Right lobe of liver (tissue), 6 donors: ENCODE results near the gene ROGDI. TPM values are rescaled to one million over a fixed set of nuclear protein-coding genes. Genes with fewer than 3 reads are reported as not detected.

Experiments
- ATAC-seq, 4 donors: fragments of 200-7000 bp; cut with Tn5 transposase; one replicate each; pipeline ENCODE4 v1.9.1; 2020; ENCODE audit warnings: mild to moderate bottlenecking in 4 of 4, moderate library complexity in 4 of 4
- DNase-seq, 3 donors: peaks; one replicate each; pipeline ENCODE4 v3.0.0-alpha.2; 2020
- H3K27ac ChIP-seq, 3 donors: fragments of 200-600 bp; one replicate each; pipeline ENCODE4 v1.8.0; 2022
- H3K27me3 ChIP-seq, 2 donors: fragments of 200-600 bp; one replicate each; pipeline ENCODE4 v1.8.0; 2022
- H3K36me3 ChIP-seq, 4 donors: fragments of 200-600 bp; sonication (generic) in 1 of 4; one replicate each; pipeline versions ENCODE4 v1.5.1 to v1.8.0; 2017 to 2022; ENCODE audit warnings: control low read depth in 1 of 4
- H3K4me1 ChIP-seq, 4 donors: fragments of 200-600 bp; sonication (generic) in 1 of 4; one replicate each; pipeline versions ENCODE4 v1.5.1 to v1.8.0; 2017 to 2022; ENCODE audit warnings: control low read depth in 1 of 4
- H3K4me3 ChIP-seq, 3 donors: fragments of 200-600 bp; one replicate each; pipeline ENCODE4 v1.8.0; 2022
- H3K9me3 ChIP-seq, 4 donors: fragments of 200-600 bp; sonication (generic) in 1 of 4; one replicate each; pipeline versions ENCODE4 v1.5.1 to v1.8.0; 2017 to 2022; ENCODE audit warnings: control low read depth in 1 of 4
- POLR2A ChIP-seq: fragments of 450-650 bp; IDR thresholded peaks from one replicate; pipeline ENCODE4 v1.6.1; 2017; ENCODE audit warnings: antibody characterized with exemption, mild to moderate bottlenecking
- WGBS: methylation state at CpG from one replicate; pipeline ENCODE4 v1.1.6; 2018; ENCODE audit warnings: low coverage, low lambda C conversion rate; ENCODE audit not compliant: insufficient coverage; ENCODE audit errors: missing lambda C conversion rate; 5-methylcytosine and 5-hydroxymethylcytosine counted together
- intact Hi-C, 2 donors: fragments of 100-400 bp; cut with DNase I; formaldehyde crosslinking; loops; one replicate each; pipeline versions ENCODE4 v1.11.2 to v1.14.1; 2022
- total RNA-seq, 6 experiments: library from RNA; depleted of rRNA in 2 of 6; stranded (reverse); fragments of >200 nt in 2 of 6; fragmentation: NEBNext Ultra II Directional in 3 of 6; extraction: Animal tissue kit (Norgen Biotek cat#: 25700) in 3 of 6; gene quantifications; one replicate each; pipeline versions ENCODE4 v1.1.0 to v1.2.4, GENCODE V29; 2016 to 2023
- TF ChIP-seq, protein P1 (sequence below), 4 donors: fragments of 200-600 bp in 3 of 4; fragments of 450-650 bp in 1 of 4; IDR thresholded peaks; one replicate each; pipeline versions ENCODE4 v1.5.1 to v1.8.0; 2016 to 2022; ENCODE audit warnings: antibody characterized with exemption in 4 of 4, mild to moderate bottlenecking in 2 of 4
- donor health status: DM: no; HTN: yes; CAD: no.
- donor health status: DM: no; HTN: no; CAD: no.
- donor health status: DM: no; HTN: no; CAD: no.
- donor health status: DM: no; HTN: yes; CAD: no.
- donor health status: DM: no; HTN: yes; CAD: no.

ROGDI gene
- total RNA-seq, 6 experiments from 2014 or later, result 8.3 to 24.2 (median 14.0) TPM

- Histone ChIP-seq H3K4me1 (peaks cover 0 to 18% (median 4%) of the 10 kb centered on the region in 4 donors), H3K36me3 (peaks cover 0 to 13% (median 3%) of the 10 kb centered on the region in 4 donors), H3K27me3 (no peaks in the 10 kb centered on the region), H3K4me3 (peak overlapping the region; percentile 97 to 99 (median 98)), H3K27ac (peak overlapping the region; percentile 42 to 79 (median 77)), H3K9me3 (no peaks in the 10 kb centered on the region)
- ATAC-seq (peak in 1 of 4 donors; percentile 3), DNase-seq (no peak)
- intact Hi-C loops, result no loop called here
- WGBS, result 43% methylated on average over 17 of the region's 17 CpGs
- TF ChIP-seq, protein P1, sequence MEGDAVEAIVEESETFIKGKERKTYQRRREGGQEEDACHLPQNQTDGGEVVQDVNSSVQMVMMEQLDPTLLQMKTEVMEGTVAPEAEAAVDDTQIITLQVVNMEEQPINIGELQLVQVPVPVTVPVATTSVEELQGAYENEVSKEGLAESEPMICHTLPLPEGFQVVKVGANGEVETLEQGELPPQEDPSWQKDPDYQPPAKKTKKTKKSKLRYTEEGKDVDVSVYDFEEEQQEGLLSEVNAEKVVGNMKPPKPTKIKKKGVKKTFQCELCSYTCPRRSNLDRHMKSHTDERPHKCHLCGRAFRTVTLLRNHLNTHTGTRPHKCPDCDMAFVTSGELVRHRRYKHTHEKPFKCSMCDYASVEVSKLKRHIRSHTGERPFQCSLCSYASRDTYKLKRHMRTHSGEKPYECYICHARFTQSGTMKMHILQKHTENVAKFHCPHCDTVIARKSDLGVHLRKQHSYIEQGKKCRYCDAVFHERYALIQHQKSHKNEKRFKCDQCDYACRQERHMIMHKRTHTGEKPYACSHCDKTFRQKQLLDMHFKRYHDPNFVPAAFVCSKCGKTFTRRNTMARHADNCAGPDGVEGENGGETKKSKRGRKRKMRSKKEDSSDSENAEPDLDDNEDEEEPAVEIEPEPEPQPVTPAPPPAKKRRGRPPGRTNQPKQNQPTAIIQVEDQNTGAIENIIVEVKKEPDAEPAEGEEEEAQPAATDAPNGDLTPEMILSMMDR (IDR thresholded peaks at IDR 0.05), result no peak
Observed at GRCh38 chr16:4767872-4768548, 34.4 kb downstream of the ROGDI start.

DNA sequence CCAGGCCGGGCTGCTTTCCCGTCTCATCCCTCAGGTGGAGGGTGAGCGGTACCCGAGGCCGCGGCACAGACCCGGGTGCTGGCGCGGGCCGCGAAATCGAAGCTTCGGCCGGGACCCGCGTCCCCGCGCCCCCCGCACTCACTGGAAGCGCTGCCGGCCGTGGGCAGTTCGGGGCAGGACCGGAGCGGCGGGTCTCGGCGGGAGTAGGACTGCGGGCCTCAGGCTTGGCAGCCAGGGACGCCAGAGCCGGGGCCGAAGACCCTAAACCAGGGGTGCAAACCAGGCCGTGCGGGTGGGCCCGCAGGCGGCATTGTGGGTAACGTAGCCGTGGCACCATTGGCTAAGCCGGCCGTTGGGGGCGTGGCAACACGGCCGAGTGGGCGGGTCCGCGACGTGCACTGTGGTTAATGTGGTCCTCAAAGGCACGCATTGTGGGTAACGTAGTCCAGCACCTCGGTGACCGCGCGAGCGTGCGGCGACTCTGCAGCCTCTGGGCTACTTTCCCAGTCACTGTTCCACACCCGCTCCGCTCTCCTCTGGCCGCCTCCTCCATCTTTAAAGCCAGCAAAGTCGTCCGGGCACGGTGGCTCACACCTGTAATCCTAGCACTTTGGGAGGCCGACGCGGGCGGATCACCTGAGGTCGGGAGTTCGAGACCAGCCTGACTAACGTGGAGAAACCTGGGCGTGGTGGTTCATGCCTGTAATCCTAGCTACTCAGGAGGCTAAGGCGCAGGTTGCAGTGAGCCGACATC, 35.4 kb downstream of the ROGDI start, which contains the start of gene ZNF500:
TSS of gene ZNF500 (minus strand) at position 288 of the 754 bp plus-strand sequence. CDS start 1,184 bp downstream, outside the sequence.
- H3K9me3 ChIP-seq, result no peaks in the 10 kb centered on the region
- WGBS, result 11% methylated on average over 6 of the region's 72 CpGs
- ATAC-seq (peak; percentile 90 to 95 (median 92)), DNase-seq (peak; percentile 98)
- peak within 1 kb of the TSS; percentile 97 to 99 (median 98) for H3K4me3 ChIP-seq
- intact Hi-C loops, result no loop called here
- H3K36me3 ChIP-seq, result peaks cover 0 to 17% (median 5%) of the 10 kb centered on the region in 4 donors
- H3K27ac ChIP-seq, result peak within 1 kb of the TSS; percentile 74 to 79 (median 77)
- TF ChIP-seq POLR2A, result peak; percentile 61
- TF ChIP-seq, protein P1 (IDR thresholded peaks at IDR 0.05), result peak in 1 of 4 donors; percentile 6
- peaks cover 0 to 18% (median 4%) of the 10 kb centered on the region in 4 donors for H3K4me1 ChIP-seq
- H3K27me3 ChIP-seq, result no peaks in the 10 kb centered on the region

DNA sequence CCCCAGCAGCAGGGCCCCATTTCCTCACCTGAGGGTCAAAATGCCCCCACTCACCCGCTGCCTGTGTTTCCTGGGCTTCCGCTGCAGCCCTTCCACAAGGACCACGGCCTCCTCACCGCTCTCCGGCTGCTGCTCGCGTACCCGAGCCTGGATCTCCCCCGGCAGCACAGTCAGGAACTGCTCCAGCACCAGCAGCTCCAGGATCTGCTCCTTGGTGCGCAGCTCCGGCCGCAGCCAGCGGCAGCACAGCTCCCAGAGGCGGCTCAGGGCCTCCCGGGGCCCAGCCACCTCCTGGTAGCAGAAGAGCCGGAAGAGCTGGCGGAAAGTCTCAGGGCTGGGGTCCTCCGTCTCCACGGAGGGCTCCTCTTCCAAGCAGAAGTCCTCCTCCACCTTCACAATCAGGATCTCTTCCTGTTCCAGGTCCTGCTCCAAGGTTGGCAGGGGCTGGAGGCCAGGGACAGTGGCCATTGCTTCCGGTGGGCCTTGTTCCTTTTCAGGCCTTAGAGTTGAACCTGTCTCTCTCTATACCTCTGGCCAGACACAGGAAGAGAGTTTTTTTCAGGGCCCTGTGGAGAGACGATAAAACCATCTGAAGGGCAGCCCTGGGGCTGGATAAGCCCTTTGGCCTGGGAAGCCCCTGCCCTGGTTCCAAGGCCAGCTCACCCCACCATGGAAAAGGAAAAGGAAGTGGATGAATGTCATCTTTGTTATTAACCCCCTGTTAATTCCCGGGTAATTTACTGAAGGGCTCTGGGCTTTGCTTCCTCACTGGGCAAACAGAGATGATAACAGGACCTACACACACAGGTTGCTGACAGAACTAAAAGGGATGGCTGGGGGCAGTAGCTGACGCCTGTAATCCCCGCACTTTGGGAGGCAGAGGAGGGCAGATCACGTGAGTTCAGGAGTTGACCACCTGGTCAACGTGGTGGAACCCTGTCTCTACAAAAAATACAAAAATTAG, 36.6 kb downstream of the ROGDI start:
- WGBS, result 15% methylated on average over 6 of the region's 26 CpGs
- DNase-seq (no peak), ATAC-seq (no peak)
- TF ChIP-seq POLR2A, result no peak
- TF ChIP-seq, protein P1 (IDR thresholded peaks at IDR 0.05), result no peak
- Histone ChIP-seq H3K36me3 (peaks cover 0 to 27% (median 5%) of the 10 kb centered on the region in 4 donors), H3K4me1 (peaks cover 0 to 18% (median 4%) of the 10 kb centered on the region in 4 donors), H3K4me3 (peak overlapping the region; percentile 97 to 99 (median 98)), H3K27me3 (no peaks in the 10 kb centered on the region), H3K9me3 (no peaks in the 10 kb centered on the region), H3K27ac (peak overlapping the region in 1 of 3 donors; percentile 13)
- intact Hi-C loops, result no loop called here

- H3K27ac ChIP-seq, result no peak overlapping the region
- H3K36me3 ChIP-seq, result peaks cover 0 to 43% (median 7%) of the 10 kb centered on the region in 4 donors
- H3K4me3 ChIP-seq, result no peak overlapping the region
- TF ChIP-seq POLR2A, result no peak
- TF ChIP-seq, protein P1 (IDR thresholded peaks at IDR 0.05), result no peak
- 83% methylated on average over 2 of the region's 7 CpGs for WGBS
- intact Hi-C loops, result no loop called here
- no peaks in the 10 kb centered on the region for H3K27me3 ChIP-seq
- DNase-seq (no peak), ATAC-seq (no peak)
- peaks cover 0 to 18% (median 4%) of the 10 kb centered on the region in 4 donors for H3K4me1 ChIP-seq
- H3K9me3 ChIP-seq, result no peaks in the 10 kb centered on the region
Observed at GRCh38 chr16:4763791-4764190, 38.6 kb downstream of the ROGDI start.
